Stimulated activated CD4-positive, alpha-beta T cell treated with anti-CD3 and anti-CD28 coated beads, Interleukin-15, amount 100 ng/mL, for 24 hours (primary cell): ENCODE data around the gene PODNL1.

Experiments used
- DNase-seq: peaks from one replicate; pipeline ENCODE4 v3.0.0-alpha.2; 2020

PODNL1 gene

GRCh38 chr19:13956365-13956744 lies 18.1 kb upstream of the PODNL1 start:
- DNase-seq, result no peak

GRCh38 chr19:13955662-13956364 lies 17.6 kb upstream of the PODNL1 start:
- DNase-seq, result no peak

- no peak for DNase-seq
Measured at GRCh38 chr19:13954185-13954584, 16.0 kb upstream of the PODNL1 start.

DNA sequence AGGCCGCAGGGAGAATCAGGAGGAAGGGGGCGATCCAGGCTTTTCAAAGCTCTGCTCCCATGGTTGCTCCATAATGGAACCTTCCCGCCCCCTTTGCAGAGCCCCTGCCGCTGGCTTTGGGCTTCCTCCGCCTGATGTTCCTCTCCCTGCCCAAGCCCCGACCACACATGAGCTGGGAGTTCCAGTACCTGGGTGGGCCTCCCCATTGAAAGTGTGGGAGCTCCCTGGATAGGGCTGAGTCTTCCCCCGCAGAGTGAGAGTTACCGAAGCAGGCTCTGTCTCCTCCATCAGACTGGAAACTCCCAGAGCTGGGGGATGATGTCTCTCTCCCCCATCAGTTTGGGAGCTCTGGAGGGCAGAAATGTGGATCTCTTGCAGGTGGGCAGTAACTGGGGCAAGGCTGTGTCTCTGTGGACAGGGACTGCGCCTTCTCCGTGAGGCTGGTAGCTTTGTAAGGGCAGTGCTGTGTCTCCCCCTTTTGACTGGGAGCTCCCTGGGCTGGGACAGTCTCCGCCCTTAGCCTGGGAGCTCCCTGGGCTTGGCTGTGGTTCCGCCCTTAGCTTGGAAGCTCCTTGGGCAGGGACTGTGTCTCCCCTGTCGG lies 14.8 kb upstream of the PODNL1 start:
- peak; percentile 21 for DNase-seq

DNA sequence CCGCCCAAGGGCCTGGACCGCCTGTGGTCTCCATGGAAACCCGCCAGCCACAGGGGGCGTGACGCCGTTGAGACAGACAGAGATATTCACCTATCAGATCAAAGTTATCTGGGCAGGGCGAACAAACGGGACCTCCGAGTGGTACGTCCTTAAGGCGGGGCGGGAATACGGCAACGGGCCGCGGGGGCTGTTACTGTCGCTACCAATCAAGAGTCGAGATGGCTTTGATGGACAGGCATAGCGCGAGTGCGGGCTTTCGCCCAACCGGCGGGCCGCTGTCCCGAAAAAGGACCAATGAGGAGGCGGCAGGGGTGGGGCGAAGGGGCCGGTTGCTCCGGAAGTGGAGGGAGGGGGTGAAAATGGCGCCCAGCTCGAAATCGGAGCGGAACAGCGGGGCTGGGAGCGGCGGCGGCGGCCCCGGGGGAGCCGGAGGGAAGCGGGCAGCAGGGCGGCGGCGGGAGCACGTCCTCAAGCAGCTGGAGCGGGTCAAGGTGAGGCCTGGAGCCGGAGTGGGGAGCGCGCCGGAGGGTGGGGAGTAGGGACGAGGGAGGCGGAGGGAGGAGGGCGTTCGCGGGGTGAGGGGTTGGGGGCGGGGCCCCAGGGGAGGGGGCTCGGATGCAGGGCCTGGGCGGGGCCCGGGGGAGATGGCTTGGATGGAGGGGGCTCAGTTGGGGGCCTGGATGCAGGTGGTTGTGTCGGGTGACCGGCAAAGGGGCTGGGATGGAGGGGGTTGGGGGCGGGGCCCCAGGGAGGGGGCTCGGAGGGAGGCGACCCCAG lies 14.1 kb upstream of the PODNL1 start, which contains the start of gene DCAF15:
Gene DCAF15, plus strand, starts transcription at position 356 of the 777 bp plus-strand sequence. Its CDS starts 4 bp downstream, at position 360.
- peak; percentile 99 for DNase-seq

DNA sequence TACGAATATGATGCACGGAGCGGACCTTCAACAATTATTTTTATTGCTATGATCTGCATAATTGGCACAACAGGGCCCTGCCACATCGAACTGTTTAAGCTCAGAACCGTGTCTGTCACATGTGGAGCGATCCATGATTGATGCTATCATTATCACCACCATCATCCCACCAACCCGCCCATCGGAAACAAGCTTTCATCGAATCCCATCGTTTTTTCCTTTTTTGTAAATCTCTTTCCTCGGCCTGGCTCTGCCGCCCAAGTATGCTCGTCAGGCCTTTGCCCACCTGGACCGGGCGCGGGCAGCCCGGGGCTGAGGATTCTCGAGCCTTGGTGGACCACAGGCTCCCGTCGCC lies 13.6 kb upstream of the PODNL1 start:
- DNase-seq, result no peak

DNA sequence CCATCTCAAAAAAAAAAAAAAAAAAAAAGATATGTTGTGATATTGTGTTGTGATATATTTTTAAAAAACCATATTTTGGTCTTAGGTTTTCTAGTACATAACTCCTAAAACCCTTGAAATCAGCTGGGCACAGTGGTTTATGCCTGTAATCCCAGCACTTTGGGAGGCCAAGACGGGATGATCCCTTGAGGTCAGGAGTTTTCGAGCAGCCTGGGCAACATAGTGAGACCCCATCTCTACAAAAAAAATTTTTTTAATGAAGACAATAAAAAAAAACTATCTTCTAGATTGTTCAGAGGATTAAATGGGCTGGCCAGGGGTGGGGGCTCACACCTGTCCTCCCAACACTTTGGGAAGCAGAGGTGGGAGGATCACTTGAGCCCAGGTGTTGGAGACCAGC lies 12.8 kb upstream of the PODNL1 start:
- no peak for DNase-seq

DNA sequence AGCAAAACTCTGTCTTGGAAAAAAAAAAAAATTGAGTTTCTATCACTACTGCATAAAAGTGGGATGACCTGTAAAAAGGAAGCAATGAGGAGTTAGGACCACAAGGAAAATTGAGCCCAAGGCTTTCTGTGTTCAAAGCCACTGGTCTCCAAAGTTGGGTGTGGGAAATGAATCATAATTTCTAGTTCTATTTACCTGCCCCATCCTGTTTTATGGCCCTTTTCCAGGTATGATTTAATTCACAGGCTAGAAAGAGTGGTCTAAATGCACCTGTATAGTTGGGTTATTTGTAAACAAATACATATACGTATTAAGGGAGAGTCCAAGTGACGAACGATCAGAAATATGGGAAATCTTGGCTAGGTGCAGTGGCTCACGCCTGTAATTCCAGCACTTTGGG lies 8.2 kb upstream of the PODNL1 start:
- DNase-seq, result no peak

DNA sequence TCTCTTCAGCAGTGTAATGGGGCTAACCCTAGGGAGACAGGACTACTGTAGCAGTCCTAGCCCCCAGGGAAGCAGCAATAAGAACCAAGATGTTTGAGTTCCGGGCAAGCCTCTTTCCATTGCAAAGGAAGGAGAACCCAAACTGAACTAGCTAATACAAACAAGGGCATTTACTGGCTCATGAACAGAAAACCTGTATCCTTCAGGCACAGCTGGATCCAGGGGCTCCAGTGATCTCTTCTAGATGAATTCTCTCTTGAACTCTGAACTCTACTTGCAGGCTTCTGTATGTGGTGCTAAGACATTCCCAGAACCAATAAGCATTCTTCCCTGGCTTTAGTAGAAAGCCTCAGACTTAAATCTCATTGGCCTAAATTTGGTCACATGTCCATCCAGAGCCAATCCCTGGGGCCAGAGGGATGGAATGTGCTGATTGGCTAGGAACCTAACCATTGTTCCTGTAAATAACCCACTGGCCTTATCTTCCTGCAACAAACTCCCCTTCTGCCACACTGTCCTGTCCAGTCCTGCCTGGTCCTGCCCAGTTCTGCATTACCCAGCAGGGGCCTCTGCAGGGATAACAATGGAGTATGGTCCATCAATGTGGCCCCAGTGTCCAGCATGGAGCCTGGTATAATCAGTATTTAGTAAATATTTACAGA lies 3.9 kb upstream of the PODNL1 start:
- DNase-seq, result no peak

GRCh38 chr19:13937479-13938300 lies 527 bp downstream of the PODNL1 start:
- DNase-seq, result no peak

GRCh38 chr19:13935765-13936510 lies 2.3 kb downstream of the PODNL1 start:
- DNase-seq, result no peak

- no peak for DNase-seq
Measured at GRCh38 chr19:13934785-13935109, 3.5 kb downstream of the PODNL1 start.

GRCh38 chr19:13932911-13933393 lies 5.3 kb downstream of the PODNL1 start:
- no peak for DNase-seq

GRCh38 chr19:13932149-13932637 lies 6.0 kb downstream of the PODNL1 start:
- no peak for DNase-seq

DNA sequence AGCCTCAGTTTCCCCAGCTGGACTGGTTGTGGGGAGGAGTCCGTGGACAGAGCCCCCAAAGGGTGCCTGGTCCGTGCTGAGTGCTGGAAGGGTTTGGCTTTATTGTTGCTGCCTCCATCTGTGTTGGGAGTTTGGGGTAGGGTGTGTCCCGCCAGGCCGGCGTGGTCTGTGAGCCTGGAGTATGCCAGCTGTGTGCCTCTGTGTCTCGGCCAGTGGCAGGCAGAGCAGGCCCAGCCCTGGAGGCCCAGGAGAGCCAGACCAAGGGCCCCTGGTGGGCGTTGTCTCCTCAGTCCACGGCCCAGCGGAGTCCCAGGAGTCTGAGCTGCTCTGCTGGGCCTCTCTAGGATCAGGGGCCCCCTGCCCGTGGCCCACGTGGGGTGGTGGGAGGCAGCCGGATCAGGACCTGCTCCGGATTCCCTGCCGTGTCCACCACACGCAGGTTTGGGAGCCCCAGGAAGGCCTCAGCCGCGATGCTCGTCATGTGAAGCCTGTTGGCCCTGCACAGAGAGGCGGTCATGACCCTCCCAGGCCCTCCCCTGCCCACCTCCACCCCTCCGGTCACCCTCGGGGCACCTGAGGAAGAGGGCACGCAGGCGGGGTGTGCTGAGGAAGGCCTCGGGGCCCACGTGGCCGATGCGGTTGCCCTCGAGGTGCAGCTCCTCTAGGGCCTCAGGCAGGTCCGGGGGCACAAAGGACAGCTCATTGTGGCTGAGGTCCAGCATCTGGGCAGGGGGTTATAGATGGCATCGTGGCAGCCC lies 6.6 kb downstream of the PODNL1 start:
- DNase-seq, result no peak

DNA sequence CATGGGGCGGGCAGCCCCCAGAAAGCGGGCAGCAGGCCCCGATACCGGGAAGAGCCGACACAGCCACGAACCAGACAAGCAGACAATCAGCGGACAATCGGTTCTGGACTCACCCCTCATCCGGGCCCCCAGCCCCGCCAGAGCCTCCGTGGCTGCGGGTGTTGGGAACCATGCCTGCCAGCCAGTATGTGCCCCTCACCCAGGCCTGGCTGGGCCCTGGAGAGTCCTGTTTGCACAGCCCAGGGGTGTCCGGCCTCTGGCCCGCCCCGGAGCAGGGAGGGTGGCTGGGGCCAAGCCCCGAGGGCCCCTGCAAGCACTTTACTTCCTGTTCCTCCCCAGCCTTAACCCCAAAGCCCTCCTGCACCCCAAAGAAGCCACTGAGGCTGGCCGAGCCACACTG lies 7.8 kb downstream of the PODNL1 start:
- DNase-seq, result no peak

DNA sequence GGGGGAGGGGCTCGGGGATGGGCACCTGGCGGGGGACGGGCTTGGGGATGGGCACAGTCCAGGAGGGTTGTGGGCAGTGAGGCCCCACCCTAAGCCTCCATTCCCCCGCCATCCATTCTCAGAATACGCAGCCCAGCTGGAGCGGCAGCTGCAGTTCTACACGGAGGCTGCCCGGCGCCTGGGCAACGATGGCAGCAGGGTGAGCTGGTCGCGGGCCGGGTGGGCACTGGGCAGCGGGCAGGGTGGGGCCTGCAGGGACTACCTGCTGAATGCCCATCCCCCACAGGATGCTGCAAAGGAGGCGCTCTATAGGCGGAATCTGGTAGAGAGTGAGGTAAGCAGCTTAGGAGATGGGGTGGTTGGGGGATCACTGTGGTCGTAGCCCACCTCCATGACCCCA lies 8.3 kb downstream of the PODNL1 start:
- DNase-seq, result no peak

DNA sequence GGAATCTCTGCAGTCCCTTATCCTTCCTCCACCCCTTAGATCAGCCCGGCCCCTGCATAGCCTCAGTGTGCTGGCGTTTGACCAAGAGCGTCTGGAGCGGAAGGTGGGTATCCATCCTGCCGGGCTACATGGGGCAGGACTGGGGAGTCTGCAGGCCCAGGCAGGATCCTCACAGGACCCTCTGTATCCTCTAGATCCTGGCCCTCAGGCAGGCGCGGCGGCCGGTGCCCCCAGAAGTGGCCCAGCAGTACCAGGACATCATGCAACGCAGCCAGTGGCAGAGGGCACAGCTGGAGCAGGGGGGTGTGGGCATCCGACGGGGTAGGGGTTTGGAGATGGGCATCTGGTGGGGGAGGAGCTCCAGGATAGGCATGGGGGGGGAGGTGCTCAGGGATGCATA lies 8.9 kb downstream of the PODNL1 start:
- DNase-seq, result no peak

DNA sequence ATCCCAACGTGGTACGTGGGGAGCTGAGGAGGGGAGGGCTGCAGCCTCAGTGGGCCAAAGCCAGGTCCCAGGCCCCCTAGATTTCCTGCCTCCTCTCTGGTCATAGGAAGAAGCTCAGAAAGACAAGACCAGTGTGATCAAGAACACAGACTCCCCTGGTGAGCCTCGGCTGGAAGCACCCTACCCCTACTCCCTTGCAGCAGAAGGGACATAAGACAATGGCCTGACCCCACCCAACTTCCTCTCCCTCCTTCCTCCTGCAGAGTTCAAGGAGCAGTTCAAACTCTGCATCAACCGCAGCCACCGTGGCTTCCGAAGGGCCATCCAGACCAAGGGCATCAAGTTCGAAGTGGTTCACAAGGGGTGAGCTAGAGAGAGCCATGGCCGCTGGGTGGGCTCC lies 11.5 kb downstream of the PODNL1 start:
- DNase-seq, result no peak

DNA sequence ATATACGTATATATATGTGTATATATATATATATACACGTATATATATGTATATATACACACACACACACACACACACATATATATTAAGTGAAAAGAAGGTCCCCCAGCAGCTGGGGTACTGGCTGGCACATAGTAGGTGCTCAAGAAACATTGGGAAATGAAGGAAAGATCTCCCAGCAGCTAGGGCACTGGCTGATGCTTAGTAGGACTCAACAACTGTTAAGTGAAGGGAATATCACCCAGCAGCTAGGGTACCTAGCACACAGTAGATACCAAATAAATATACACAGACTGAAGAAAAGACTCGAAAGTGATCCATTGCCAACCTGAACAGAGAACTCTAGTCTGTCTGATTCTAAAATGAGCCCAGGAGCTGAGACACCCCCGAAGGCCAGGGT lies 12.2 kb downstream of the PODNL1 start:
- no peak for DNase-seq
